Stimulated activated CD8-positive, alpha-beta memory T cell treated with anti-CD3 and anti-CD28 coated beads, Interleukin-15, amount 100 ng/mL, for 4 hours (primary cell): ENCODE measurements around the gene PHOX2A.

Source experiments
- DNase-seq, 2 donors: peaks; one replicate each; pipeline ENCODE4 v3.0.0-alpha.2; 2020; ENCODE audit warnings: low read depth in 2 of 2

The PHOX2A gene

DNA sequence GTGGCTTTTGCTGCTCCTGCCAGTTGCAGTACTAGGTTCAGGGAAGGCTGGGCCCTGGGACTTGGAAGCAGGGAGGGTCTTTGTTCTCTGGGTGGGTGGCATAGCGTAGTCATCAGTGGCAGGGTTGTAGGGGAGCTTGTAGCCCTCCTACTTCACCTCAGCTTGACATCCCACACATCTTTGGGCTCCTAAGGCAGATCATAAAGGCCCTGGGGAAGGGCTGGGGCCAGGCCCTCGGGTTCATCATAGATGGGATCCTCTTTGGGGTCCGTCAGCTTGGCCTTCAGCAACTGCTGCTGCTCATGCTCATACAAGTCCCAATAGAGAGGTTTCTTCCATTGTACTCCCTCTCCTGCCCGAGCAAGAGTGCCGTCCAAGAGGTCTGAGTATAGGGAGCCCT, 6.0 kb upstream of the PHOX2A start:
- DNase-seq = no peak

GRCh38 chr11:72247584-72247983, 3.6 kb upstream of the PHOX2A start:
- DNase-seq = no peak

- DNase-seq = no peak
Measured at GRCh38 chr11:72245263-72245816, 1.4 kb upstream of the PHOX2A start.

GRCh38 chr11:72244361-72245262, 636 bp upstream of the PHOX2A start:
- no peak for DNase-seq

DNA sequence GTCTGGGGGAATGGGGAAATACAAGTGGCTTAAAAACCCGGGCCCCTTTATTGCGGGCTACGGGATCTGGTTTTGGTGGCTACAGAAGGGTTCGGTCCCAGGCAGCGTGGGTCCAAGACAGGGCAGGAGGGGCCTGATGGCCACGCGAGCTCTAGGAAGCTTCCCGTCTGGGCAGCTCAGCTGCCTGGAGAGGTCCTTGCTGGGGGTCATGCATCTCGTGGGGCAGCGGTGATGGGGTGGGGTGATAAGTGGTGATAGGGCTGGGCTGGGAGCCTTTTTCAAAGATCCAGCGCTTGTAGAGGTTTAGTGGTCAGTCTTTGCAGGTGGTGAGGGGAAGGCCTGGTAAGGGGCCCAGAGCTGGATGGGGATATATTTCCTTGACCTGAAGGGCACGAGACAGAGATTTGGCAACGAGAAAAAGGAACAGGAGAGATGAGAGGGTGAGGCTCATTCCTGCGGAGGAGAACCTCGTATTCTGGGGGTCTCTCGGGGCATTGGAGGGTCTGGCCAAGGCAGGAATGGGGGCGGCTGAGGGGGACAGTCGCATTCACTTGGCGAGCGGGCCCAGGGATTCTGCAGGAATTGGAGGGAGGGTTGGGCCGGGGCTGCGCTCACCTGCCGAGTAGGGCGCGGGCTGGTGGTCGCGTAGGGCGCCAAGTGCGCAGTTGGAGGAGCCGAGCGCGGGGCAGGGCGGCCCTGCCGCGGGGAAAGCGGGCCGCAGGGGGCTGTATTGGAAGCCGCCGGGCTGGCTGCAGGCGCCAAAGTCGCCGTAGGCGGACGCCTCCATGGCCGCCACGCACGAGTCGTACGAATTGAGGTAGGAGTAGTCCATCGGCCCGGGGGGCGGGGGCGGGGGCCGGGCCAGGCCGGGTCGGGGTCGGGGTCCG, 560 bp downstream of the PHOX2A start:
- DNase-seq = no peak

DNA sequence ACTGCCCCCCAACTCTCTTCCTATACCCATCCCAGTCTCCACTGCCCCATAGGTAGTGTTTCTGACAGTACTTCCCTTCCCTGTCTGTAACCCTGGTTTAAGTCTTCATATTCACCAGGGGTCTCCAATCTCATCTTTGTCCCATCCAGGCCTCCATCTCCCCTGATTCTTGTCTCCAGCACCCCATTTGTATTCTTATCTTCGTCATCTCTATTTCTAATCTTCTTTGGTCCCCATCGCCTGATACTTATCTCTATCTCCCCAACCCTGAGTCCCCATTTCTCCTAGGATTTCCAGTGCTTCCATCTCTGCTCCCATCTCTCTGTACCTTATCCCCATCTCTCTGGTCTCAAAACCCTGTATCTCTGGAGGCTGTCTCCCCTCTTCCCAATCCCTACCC, 1.8 kb downstream of the PHOX2A start:
- no peak for DNase-seq

DNA sequence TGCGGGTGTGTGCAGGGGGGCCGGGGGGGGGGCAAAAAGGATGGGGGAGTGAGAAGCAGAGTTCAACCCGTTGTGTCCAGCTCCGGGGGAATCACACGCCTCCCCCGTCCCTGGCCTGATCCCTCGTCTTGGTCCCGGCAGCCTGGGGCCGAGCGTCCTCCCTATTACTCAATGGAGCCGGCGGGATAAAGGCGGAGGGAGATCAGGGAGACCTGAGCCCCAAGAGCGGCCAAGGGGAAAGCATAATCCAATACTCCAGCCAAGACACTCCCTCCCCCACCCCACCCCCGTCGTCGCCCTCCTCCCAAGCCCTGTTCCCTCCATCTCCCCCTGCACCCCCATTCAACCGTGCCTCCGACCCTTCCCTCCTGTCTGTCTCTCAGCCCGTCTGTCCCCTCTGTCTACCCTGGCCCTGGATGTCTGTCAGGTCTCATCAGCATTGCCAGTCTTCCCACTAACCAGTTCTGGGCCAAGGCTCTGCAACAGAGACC, 2.6 kb downstream of the PHOX2A start:
- DNase-seq = no peak

GRCh38 chr11:72240461-72241290, 3.3 kb downstream of the PHOX2A start:
- DNase-seq = no peak

DNA sequence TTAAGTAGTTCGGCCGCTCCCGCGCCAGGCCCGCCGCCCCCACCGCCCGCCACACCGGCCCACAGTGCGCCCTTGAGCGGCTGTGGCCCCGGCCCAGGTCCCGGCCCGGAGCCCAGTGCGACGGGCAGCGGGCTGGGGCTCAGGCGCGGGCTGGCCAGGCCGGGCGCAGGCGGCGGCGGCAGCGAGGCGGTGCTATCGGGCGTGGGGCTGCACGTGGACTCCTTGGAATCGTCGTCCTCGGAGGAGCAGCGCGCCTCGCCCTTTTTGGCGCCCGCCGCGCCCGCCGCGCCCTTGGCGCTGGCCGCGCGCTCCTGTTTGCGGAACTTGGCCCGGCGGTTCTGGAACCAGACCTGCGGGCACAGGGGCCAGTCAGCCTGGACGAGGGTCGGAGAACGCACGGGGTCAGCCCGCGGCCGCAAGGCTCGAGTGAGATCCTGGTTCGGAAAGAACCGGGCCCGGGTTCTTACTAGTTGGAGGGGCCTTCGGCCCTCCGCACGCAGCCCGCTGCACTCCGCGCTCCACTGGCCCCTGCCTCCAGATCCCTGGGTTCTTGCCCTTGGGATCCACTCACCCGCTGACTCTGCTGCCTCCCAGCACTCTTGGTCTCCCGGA, 4.0 kb downstream of the PHOX2A start:
- DNase-seq = no peak

- DNase-seq = no peak
Measured at GRCh38 chr11:72239313-72239848, 4.6 kb downstream of the PHOX2A start.

- DNase-seq = no peak
Measured at GRCh38 chr11:72238492-72239312, 5.3 kb downstream of the PHOX2A start.

DNA sequence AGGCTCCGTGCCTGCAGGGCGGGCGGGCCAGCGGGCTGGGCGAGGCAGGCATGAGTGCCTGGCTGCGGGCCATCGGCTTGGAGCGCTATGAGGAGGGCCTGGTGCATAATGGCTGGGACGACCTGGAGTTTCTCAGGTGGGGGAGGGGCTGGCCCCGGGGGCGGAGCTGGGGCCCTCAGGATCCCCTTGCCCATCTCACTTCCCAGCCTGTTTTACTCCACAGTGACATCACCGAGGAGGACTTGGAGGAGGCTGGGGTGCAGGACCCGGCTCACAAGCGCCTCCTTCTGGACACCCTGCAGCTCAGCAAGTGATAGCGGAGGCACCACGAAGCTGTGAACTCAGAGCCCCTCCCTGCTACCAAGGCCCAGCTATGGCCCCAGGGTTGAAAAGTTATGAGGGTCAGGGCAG, 5.9 kb downstream of the PHOX2A start:
- no peak for DNase-seq

DNA sequence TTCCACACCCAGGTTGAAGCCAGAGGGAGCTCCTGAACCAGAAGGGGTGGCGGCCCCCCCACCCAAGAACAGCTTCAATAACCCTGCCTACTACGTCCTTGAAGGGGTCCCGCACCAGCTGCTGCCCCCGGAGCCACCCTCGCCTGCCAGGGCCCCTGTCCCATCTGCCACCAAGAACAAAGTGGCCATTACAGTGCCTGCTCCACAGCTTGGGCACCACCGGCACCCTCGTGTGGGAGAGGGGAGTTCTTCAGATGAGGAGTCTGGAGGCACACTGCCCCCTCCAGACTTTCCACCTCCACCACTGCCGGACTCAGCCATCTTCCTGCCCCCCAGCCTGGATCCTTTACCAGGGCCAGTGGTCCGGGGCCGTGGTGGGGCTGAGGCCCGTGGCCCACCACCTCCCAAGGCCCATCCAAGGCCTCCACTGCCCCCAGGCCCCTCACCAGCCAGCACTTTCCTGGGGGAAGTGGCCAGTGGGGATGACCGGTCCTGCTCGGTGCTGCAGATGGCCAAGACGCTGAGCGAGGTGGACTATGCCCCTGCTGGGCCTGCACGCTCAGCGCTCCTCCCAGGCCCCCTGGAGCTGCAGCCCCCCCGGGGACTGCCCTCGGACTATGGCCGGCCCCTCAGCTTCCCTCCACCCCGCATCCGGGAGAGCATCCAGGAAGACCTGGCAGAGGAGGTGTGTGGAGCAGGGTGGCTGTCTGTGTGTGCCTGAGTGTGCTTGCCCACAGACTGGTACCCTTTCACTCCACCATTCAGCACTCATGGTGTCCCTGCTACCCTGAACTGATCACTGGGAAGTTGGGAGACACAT, 6.7 kb downstream of the PHOX2A start:
- no peak for DNase-seq

DNA sequence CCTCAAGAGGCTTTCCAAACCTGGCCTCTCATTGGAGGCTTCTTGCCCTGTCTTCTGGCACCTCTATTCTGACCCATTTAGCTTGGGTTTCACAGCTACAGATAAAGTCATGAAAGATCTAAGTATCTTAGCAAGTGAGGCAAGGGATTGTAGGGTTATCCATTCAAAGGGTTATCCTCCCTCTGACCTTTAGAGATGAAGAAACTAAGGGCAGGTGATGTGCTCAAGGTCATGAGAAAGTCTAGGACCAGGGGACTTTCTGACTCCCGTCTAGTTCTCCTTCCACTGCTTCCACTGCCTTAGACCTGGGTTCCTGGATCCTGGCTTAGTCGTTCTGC, 7.2 kb downstream of the PHOX2A start:
- DNase-seq = no peak

DNA sequence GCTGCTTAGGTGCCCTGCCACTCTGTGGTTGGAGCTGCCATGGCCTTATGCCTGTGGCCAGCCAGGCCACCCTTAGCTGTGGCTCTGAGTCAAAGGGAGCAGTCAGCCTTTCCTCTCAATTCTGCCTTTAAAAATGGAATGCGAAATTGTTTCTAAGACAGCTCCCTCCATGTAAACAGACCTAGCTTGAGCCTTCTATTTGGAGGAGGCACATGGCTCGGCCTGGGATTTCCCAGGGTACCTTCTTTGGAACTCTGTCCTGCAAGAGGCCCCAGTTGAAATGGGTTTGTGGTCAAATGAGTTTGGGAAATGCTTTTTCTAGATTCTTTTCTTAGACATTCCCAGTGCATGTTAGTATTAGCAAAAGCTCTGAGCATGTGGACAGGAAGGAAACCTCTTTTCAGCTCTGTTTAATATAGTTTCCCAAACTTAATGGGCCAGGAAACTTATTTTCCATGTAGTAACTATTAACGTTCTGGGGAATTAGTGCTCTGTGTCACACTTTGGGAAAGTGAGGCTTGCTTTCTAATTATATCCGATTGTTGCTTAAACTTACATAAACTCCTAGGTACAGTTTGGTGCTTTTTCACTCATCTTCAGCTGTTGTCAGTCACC, 7.8 kb downstream of the PHOX2A start:
- DNase-seq = no peak

GRCh38 chr11:72235351-72236057, 8.5 kb downstream of the PHOX2A start:
- no peak for DNase-seq

DNA sequence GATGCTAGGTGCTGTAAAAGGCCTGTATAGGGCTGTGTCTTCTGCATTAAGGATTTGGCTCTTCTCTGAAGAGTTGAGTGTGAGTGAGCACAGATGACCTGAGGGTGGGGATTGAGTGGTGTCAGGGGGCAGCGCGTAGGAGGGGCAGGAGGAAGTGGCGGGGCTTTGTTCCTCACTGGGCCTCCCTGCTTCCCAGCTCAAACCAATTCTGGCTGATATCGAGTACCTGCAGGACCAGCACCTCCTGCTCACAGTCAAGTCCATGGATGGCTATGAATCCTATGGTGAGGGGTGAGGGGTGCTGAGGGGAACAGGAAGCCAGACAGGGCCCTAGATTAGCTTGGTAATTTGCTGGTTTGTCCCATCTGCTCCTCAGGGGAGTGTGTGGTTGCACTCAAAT, 9.1 kb downstream of the PHOX2A start:
- DNase-seq = no peak

DNA sequence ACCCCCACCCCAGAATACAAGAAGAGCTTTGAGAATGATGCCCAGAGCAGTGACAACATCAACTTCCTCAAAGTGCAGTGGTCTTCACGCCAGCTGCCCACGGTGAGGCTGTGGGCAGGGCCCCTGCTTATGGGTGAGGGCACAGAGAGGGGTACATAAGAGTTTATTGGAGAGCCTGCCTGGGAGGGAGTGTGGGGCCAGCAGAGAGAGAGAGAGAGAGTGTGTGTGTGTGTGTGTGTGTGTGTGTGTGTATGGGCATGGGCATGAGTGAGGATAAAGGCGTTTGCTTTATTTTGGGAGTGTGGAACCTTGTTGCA, 9.5 kb downstream of the PHOX2A start:
- DNase-seq = no peak
